ENCODE data around the gene TBC1D5.

Gene TBC1D5

GRCh38 chr3:17631609-17632008 is 110.8 kb downstream of the TBC1D5 start:
- no peak for TF ChIP-seq CTCF (IDR thresholded peaks at IDR 0.05)

- TF ChIP-seq CTCF (IDR thresholded peaks at IDR 0.05), result no peak
Measured at GRCh38 chr3:17629400-17629799, 113.0 kb downstream of the TBC1D5 start.

GRCh38 chr3:17626395-17626794 is 116.0 kb downstream of the TBC1D5 start:
- TF ChIP-seq CTCF (IDR thresholded peaks at IDR 0.05), result no peak

- no peak for TF ChIP-seq CTCF (IDR thresholded peaks at IDR 0.05)
Measured at GRCh38 chr3:17625133-17625532, 117.3 kb downstream of the TBC1D5 start.

- no peak for TF ChIP-seq CTCF (IDR thresholded peaks at IDR 0.05)
Measured at GRCh38 chr3:17623464-17623863, 119.0 kb downstream of the TBC1D5 start.

- no peak for TF ChIP-seq CTCF (IDR thresholded peaks at IDR 0.05)
Measured at GRCh38 chr3:17619968-17620367, 122.5 kb downstream of the TBC1D5 start.

- no peak for TF ChIP-seq CTCF (IDR thresholded peaks at IDR 0.05)
Measured at GRCh38 chr3:17607905-17608304, 134.5 kb downstream of the TBC1D5 start.

GRCh38 chr3:17605934-17606333 is 136.5 kb downstream of the TBC1D5 start:
- TF ChIP-seq CTCF (IDR thresholded peaks at IDR 0.05), result no peak

Data from LNCAP (cell line).